Subcutaneous abdominal adipose tissue (tissue), 5 donors: Measurements from ENCODE around the gene FILIP1L.

Source experiments
- H3K27ac ChIP-seq: one replicate; pipeline ENCODE4 v1.7.0; 2013; ENCODE audit warnings: low read depth, mild to moderate bottlenecking, inconsistent platforms, low read length, moderate library complexity
- H3K27me3 ChIP-seq, 5 donors: one replicate each; pipeline ENCODE4 v1.7.0; 2013; ENCODE audit warnings: low read length in 5 of 5, inconsistent platforms in 1 of 5; ENCODE audit not compliant: control insufficient read depth in 5 of 5, insufficient read depth in 4 of 5
- H3K36me3 ChIP-seq, 5 donors: one replicate each; pipeline ENCODE4 v1.7.0; 2013; ENCODE audit warnings: low read length in 5 of 5; ENCODE audit not compliant: control insufficient read depth in 5 of 5, insufficient read depth in 5 of 5
- H3K4me1 ChIP-seq, 5 donors: one replicate each; pipeline ENCODE4 v1.7.0; 2013; ENCODE audit warnings: low read length in 5 of 5, mild to moderate bottlenecking in 3 of 5, moderate library complexity in 1 of 5; ENCODE audit not compliant: control insufficient read depth in 5 of 5, insufficient read depth in 5 of 5
- H3K4me3 ChIP-seq, 5 donors: one replicate each; pipeline ENCODE4 v1.7.0; 2013; ENCODE audit warnings: low read length in 5 of 5, low read depth in 1 of 5
- H3K9ac ChIP-seq, 5 donors: one replicate each; pipeline ENCODE4 v1.7.0; 2013; ENCODE audit warnings: low read length in 5 of 5, mild to moderate bottlenecking in 4 of 5, moderate library complexity in 3 of 5
- H3K9me3 ChIP-seq, 5 donors: one replicate each; pipeline ENCODE4 v1.7.0; 2013; ENCODE audit warnings: low read length in 5 of 5; ENCODE audit not compliant: control insufficient read depth in 5 of 5
- donor health status: healthy.
- donor health status: healthy.
- donor health status: healthy.
- donor health status: healthy.
- donor health status: healthy.

FILIP1L gene

DNA sequence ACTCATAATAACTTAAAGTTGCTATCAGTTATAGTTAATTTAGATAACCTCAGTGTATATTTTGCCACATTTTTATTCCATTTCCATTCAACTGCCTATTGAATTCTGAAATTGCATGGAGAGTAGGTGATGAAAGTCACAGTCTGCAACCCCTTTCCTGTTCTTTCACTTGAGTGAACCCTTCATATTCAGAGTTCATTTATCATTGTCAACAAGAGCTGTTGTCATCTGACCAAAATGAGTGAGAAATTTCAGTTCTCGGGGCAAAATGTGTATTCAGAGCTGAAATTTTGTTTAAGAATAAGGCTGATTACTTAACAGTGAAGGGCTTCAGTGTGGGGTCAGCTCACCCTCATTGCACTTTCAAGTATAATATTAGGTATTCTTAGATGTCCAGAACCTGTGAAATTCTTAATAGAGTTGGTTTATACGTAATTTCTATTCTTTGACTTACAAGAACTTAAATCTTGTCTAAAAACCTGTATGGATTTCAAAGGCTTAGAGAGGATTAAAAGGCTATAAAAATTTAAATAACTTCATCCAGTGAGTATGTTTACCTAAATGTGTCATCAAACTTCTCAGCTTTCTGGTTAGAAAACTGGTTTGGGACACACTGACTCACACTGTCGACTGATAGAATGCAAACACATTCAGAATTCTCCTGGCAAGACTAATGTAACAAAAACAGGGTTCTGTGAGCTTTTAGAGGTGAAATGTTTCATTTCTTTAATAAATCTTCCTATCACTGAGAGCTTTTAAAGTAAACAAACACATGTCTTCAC lies 204.4 kb downstream of the FILIP1L start:
- Histone ChIP-seq H3K27me3 (no peaks in the 10 kb centered on the region), H3K9me3 (no peaks in the 10 kb centered on the region), H3K36me3 (no peaks in the 10 kb centered on the region), H3K9ac (no peak overlapping the region), H3K27ac (no peak overlapping the region), H3K4me1 (peaks cover 0 to 5% (median 0%) of the 10 kb centered on the region in 5 donors), H3K4me3 (no peak overlapping the region)

- H3K9me3 ChIP-seq, result no peaks in the 10 kb centered on the region
- no peaks in the 10 kb centered on the region for H3K27me3 ChIP-seq
- H3K27ac ChIP-seq, result no peak overlapping the region
- no peaks in the 10 kb centered on the region for H3K36me3 ChIP-seq
- H3K4me1 ChIP-seq, result peaks cover 0 to 5% (median 4%) of the 10 kb centered on the region in 5 donors
- no peak overlapping the region for H3K4me3 ChIP-seq
- H3K9ac ChIP-seq, result no peak overlapping the region
Observed at GRCh38 chr3:99907959-99908544, 206.2 kb downstream of the FILIP1L start.

DNA sequence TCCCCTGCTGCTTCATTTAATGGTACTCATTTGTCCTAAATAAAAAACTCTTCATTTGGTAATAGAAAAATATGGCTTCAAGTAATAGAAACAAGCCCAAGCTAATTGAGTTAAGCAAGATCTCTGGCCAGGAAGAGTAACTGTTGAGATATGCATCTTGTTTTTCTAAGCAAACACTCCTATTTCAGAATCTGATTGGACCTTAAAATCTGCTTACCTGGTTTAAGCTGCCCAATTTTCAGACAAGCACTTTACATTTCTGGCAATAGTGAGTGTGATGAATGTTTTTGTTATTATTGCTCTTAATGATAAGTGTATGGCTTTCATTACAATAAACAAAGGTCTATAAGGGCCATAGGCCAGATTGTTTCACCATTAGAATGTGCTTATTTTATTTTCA lies 210.4 kb downstream of the FILIP1L start:
- Histone ChIP-seq H3K27ac (peak overlapping the region; percentile 27), H3K27me3 (no peaks in the 10 kb centered on the region), H3K4me1 (peaks cover 0 to 35% (median 23%) of the 10 kb centered on the region in 5 donors), H3K9ac (no peak overlapping the region), H3K36me3 (no peaks in the 10 kb centered on the region), H3K4me3 (no peak overlapping the region), H3K9me3 (no peaks in the 10 kb centered on the region)

DNA sequence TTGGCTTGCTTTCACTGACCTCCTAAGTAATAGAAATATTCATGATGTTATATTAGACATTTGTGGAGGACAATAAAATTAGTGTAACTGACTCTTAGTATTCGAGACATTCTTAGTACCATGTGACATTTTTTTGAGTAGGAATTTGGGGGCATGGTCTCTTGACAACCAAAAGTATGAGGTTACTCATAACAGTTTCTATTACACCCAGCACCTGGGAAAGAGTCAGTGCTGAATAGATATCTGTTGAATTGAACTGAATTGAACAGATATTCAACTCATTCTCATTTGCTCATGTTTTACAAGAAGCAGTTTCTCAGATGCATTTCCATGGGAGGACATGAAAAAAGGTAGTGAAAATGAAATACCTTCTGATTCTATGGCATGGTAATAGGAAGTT lies 212.2 kb downstream of the FILIP1L start:
- Histone ChIP-seq H3K9me3 (no peaks in the 10 kb centered on the region), H3K9ac (peak overlapping the region in 1 of 5 donors; percentile 9), H3K4me3 (no peak overlapping the region), H3K36me3 (no peaks in the 10 kb centered on the region), H3K27me3 (no peaks in the 10 kb centered on the region), H3K4me1 (peaks cover 0 to 35% (median 23%) of the 10 kb centered on the region in 5 donors), H3K27ac (peak overlapping the region; percentile 75)

GRCh38 chr3:99901200-99901926 lies 212.9 kb downstream of the FILIP1L start:
- H3K36me3 ChIP-seq, result no peaks in the 10 kb centered on the region
- H3K27ac ChIP-seq, result peak overlapping the region; percentile 75
- no peaks in the 10 kb centered on the region for H3K9me3 ChIP-seq
- no peaks in the 10 kb centered on the region for H3K27me3 ChIP-seq
- H3K4me3 ChIP-seq, result peak overlapping the region in 2 of 5 donors; percentile 29 to 33
- H3K9ac ChIP-seq, result peak overlapping the region in 1 of 5 donors; percentile 48
- peaks cover 0 to 35% (median 24%) of the 10 kb centered on the region in 5 donors for H3K4me1 ChIP-seq

DNA sequence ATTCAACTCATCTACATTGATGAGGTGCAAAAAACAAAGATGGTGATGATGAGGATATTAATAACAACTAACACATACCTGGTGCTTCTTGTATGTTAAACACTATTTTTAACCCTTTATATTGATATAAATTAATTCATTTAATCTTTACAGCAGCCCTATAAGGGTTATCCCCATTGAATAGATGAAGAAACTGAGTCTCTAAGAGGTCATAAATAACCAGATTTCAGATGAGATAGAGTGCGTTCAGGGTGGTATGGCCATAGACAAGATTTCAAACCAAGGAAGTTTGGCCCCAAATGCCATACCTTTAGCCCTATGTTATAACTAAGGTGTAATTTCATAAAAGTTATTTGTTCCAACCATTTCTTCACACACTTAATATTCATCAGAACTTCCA lies 214.1 kb downstream of the FILIP1L start:
- peak overlapping the region; percentile 71 for H3K27ac ChIP-seq
- no peak overlapping the region for H3K9ac ChIP-seq
- H3K9me3 ChIP-seq, result no peaks in the 10 kb centered on the region
- no peaks in the 10 kb centered on the region for H3K36me3 ChIP-seq
- no peak overlapping the region for H3K4me3 ChIP-seq
- H3K4me1 ChIP-seq, result peaks cover 0 to 35% (median 28%) of the 10 kb centered on the region in 5 donors
- no peaks in the 10 kb centered on the region for H3K27me3 ChIP-seq

DNA sequence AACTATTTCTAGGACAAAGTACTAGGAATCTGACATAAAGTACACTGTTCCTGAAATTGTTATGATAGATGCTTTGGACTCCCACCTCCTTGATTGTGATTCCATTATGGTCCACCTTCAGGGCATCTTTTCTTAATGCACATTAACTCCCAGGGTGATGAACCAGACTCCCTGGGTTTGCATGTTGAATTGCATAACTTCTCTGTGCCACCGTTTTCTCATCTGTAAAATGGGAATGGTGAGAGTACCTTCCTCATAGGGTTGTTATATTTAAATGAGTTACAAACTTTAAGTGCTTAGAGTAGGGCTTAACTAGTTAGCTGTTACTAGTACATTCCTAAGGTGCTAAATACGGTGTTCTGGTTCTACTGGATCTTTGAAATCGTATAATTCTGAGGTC lies 214.7 kb downstream of the FILIP1L start:
- Histone ChIP-seq H3K27ac (no peak overlapping the region), H3K4me3 (no peak overlapping the region), H3K4me1 (peaks cover 0 to 32% (median 29%) of the 10 kb centered on the region in 5 donors), H3K27me3 (no peaks in the 10 kb centered on the region), H3K36me3 (no peaks in the 10 kb centered on the region), H3K9ac (no peak overlapping the region), H3K9me3 (no peaks in the 10 kb centered on the region)

- no peak overlapping the region for H3K9ac ChIP-seq
- H3K4me3 ChIP-seq, result no peak overlapping the region
- peaks cover 0 to 24% (median 18%) of the 10 kb centered on the region in 5 donors for H3K4me1 ChIP-seq
- H3K36me3 ChIP-seq, result no peaks in the 10 kb centered on the region
- H3K9me3 ChIP-seq, result no peaks in the 10 kb centered on the region
- H3K27ac ChIP-seq, result no peak overlapping the region
- no peaks in the 10 kb centered on the region for H3K27me3 ChIP-seq
Observed at GRCh38 chr3:99896482-99896881, 217.8 kb downstream of the FILIP1L start.

GRCh38 chr3:99895703-99896441 lies 218.4 kb downstream of the FILIP1L start:
- no peaks in the 10 kb centered on the region for H3K27me3 ChIP-seq
- no peaks in the 10 kb centered on the region for H3K9me3 ChIP-seq
- no peak overlapping the region for H3K4me3 ChIP-seq
- H3K36me3 ChIP-seq, result no peaks in the 10 kb centered on the region
- no peak overlapping the region for H3K27ac ChIP-seq
- no peak overlapping the region for H3K9ac ChIP-seq
- peaks cover 0 to 18% (median 13%) of the 10 kb centered on the region in 5 donors for H3K4me1 ChIP-seq
